K562 (cell line): ENCODE measurements around the gene GSTM2. TPM values are rescaled to one million over a fixed set of nuclear protein-coding genes. Genes with fewer than 3 reads are reported as not detected.

ENCODE experiments used
- ATAC-seq: fragments of 200-7000 bp; cut with Tn5 transposase; 3 replicates; pipeline ENCODE4 v1.9.1; 2020; ENCODE audit warnings: moderate library complexity
- BruUV-seq: library from RNA; stranded (reverse); fragments of 400-500 nt; replicated peaks from 2 replicates; lab custom pipeline; 2021; lab: Mats Ljungman, UMichigan
- CTCF ChIA-PET: fragments of 300-600 bp; formaldehyde crosslinking; extraction: SDS; loops from one replicate; lab custom pipeline; 2021; ENCODE audit warnings: low intra/inter-chr PET ratio; lab: Yijun Ruan, JAX
- POLR2A ChIA-PET: fragments of 300-600, 350-650 bp; sonication (Branson Sonifier 250); formaldehyde crosslinking; extraction: SDS; loops from one replicate; lab custom pipeline; 2021; ENCODE audit warnings: antibody characterized with exemption, inconsistent platforms; lab: Yijun Ruan, JAX
- DNase-seq, 4 experiments: peaks; one replicate each; pipeline versions ENCODE4 v3.0.0 to v3.0.0-alpha.2; 2011 to 2018; ENCODE audit warnings: low spot score in 3 of 4, mixed read lengths in 3 of 4; ENCODE audit errors: extremely low read depth in 1 of 4
- FAIRE-seq: peaks from 2 replicates; lab custom pipeline; 2011; peaks lifted over from hg19 to GRCh38; lab: Jason Lieb, UNC
- H2AFZ ChIP-seq: 2 replicates; pipeline ENCODE4 v1.6.0; 2011; ENCODE audit warnings: low read depth, low read length, control low read depth, inconsistent platforms
- H3K27ac ChIP-seq: fragments of 200-600 bp; 3 replicates; pipeline ENCODE4 v1.8.0; 2011; ENCODE audit warnings: low read depth, mild to moderate bottlenecking, control low read depth, inconsistent platforms, low read length, moderate library complexity, mixed read lengths; ENCODE audit errors: extremely low read depth
- H3K27me3 ChIP-seq, 2 experiments: fragments of 300-600 bp in 1 of 2; 2 replicates in 1 of 2; 3 replicates in 1 of 2; pipeline versions ENCODE4 v1.6.0 to v1.8.0; 2011; ENCODE audit warnings: inconsistent platforms in 2 of 2, low read length in 2 of 2, mild to moderate bottlenecking in 1 of 2, mixed read lengths in 1 of 2, moderate library complexity in 1 of 2; ENCODE audit not compliant: control insufficient read depth in 2 of 2, insufficient read depth in 2 of 2
- H3K36me3 ChIP-seq: fragments of 300-600 bp; 3 replicates; pipeline ENCODE4 v1.8.0; 2011; ENCODE audit warnings: mild to moderate bottlenecking, low read length, inconsistent platforms; ENCODE audit not compliant: control insufficient read depth, insufficient read depth
- H3K4me1 ChIP-seq, 2 experiments: fragments of 200-600 bp in 1 of 2; replicated peaks in 1 of 2; 2 replicates in 1 of 2; 3 replicates in 1 of 2; pipeline versions ENCODE4 v1.5.1 to v1.8.0; 2011; ENCODE audit warnings: inconsistent platforms in 2 of 2, low read length in 2 of 2, mild to moderate bottlenecking in 1 of 2, mixed read lengths in 1 of 2, moderate library complexity in 1 of 2; ENCODE audit not compliant: control insufficient read depth in 2 of 2, insufficient read depth in 2 of 2
- H3K4me2 ChIP-seq: 2 replicates; pipeline ENCODE4 v1.6.1; 2011; ENCODE audit warnings: low read length, control low read depth, inconsistent platforms, mixed read lengths; ENCODE audit not compliant: insufficient read depth
- H3K4me3 ChIP-seq: fragments of 200-600 bp; sonication (generic), shearing (Covaris generic); 2 replicates; pipeline ENCODE4 v1.5.1; 2016; ENCODE audit warnings: control low read depth, inconsistent platforms
- H3K79me2 ChIP-seq: fragments of 200-600 bp; 3 replicates; pipeline ENCODE4 v1.8.0; 2011; ENCODE audit warnings: low read length, inconsistent platforms; ENCODE audit not compliant: control insufficient read depth, insufficient read depth
- H3K9ac ChIP-seq, 2 experiments: 2 replicates each; pipeline versions ENCODE4 v1.6.0 to v1.6.1; 2011; ENCODE audit warnings: low read depth in 2 of 2, low read length in 2 of 2, control low read depth in 1 of 2, inconsistent platforms in 1 of 2, mild to moderate bottlenecking in 1 of 2, mixed read lengths in 1 of 2; ENCODE audit not compliant: insufficient read depth in 1 of 2
- H3K9me1 ChIP-seq: one replicate; pipeline ENCODE4 v1.6.0; 2011; ENCODE audit warnings: inconsistent platforms, mild to moderate bottlenecking, low read length, moderate library complexity; ENCODE audit not compliant: control insufficient read depth, insufficient read depth
- H3K9me3 ChIP-seq: replicated peaks from 2 replicates; pipeline ENCODE4 v1.5.1; 2011; ENCODE audit warnings: low read depth, low read length, inconsistent platforms; ENCODE audit not compliant: control insufficient read depth, insufficient read depth
- H4K20me1 ChIP-seq: replicated peaks from 2 replicates; pipeline ENCODE4 v1.6.1; 2011; ENCODE audit warnings: low read length, inconsistent platforms, mixed read lengths; ENCODE audit not compliant: control insufficient read depth, insufficient read depth
- CBFB ChIP-seq: sonication (generic); formaldehyde crosslinking; IDR thresholded peaks from 2 replicates; pipeline ENCODE4 v1.4.0; 2020; ENCODE audit warnings: mild to moderate bottlenecking, missing genetic modification reagents
- CEBPG ChIP-seq, 3 experiments: fragments of 200-800 bp in 1 of 3; sonication (Bioruptor generic) in 1 of 3; sonication (generic) in 1 of 3; formaldehyde crosslinking in 1 of 3; IDR thresholded peaks in 2 of 3; conservative IDR thresholded peaks in 1 of 3; 2 replicates each; pipeline versions ENCODE4 v1.6.1 to v1.8.0; 2016 to 2022; ENCODE audit warnings: missing compliant biosample characterization in 2 of 3, missing genetic modification characterization in 2 of 3, mild to moderate bottlenecking in 1 of 3, missing genetic modification reagents in 1 of 3
- CREM ChIP-seq: IDR thresholded peaks from 2 replicates; pipeline ENCODE4 v1.6.1; 2014; ENCODE audit warnings: antibody characterized with exemption, low read depth
- DLX4 ChIP-seq: fragments of 250-450 bp; sonication (Bioruptor Pico); IDR thresholded peaks from 2 replicates; pipeline ENCODE4 v1.6.1; 2021; ENCODE audit warnings: mild to moderate bottlenecking
- ELK1 ChIP-seq: sonication (generic); formaldehyde crosslinking; IDR thresholded peaks from 2 replicates; pipeline ENCODE4 v1.8.1; 2022; ENCODE audit warnings: missing genetic modification reagents
- ETV1 ChIP-seq: fragments of 450-650 bp; conservative IDR thresholded peaks from 2 replicates; pipeline ENCODE4 v1.6.1; 2016; ENCODE audit warnings: missing genetic modification characterization, control low read depth, low read depth, missing compliant biosample characterization
- GATA2 ChIP-seq: sonication (generic); formaldehyde crosslinking; IDR thresholded peaks from 2 replicates; pipeline ENCODE4 v1.4.0; 2020; ENCODE audit warnings: mild to moderate bottlenecking, missing genetic modification reagents
- GATAD2B ChIP-seq: fragments of 450-650 bp; IDR thresholded peaks from 2 replicates; pipeline ENCODE4 v1.6.1; 2017; ENCODE audit warnings: mild to moderate bottlenecking, borderline replicate concordance
- MTF1 ChIP-seq: fragments of 250-450 bp; sonication (Bioruptor Pico); IDR thresholded peaks from 2 replicates; pipeline ENCODE4 v1.9.0; 2021; ENCODE audit warnings: moderate library complexity, mild to moderate bottlenecking, inconsistent platforms, borderline replicate concordance
- NFIX ChIP-seq: fragments of 250-450 bp; sonication (Bioruptor Pico); IDR thresholded peaks from 2 replicates; pipeline ENCODE4 v1.4.0; 2020; ENCODE audit warnings: low read depth, mild to moderate bottlenecking, moderate library complexity
- NRF1 ChIP-seq, 2 experiments: fragments of 450-650 bp; IDR thresholded peaks in 1 of 2; conservative IDR thresholded peaks in 1 of 2; 2 replicates each; pipeline ENCODE4 v1.6.1; 2014; ENCODE audit warnings: mild to moderate bottlenecking in 2 of 2
- PHF8 ChIP-seq: fragments of 200-600 bp; sonication (generic); IDR thresholded peaks from 2 replicates; pipeline ENCODE4 v1.6.1; 2012; ENCODE audit warnings: mixed run types, mild to moderate bottlenecking, inconsistent platforms, low read length, moderate library complexity, borderline replicate concordance
- PHTF2 ChIP-seq: fragments of 250-450 bp; sonication (Bioruptor Pico); IDR thresholded peaks from 2 replicates; pipeline ENCODE4 v1.5.0; 2021; ENCODE audit warnings: mild to moderate bottlenecking
- VEZF1 ChIP-seq: fragments of 200-800 bp; sonication (Bioruptor generic); IDR thresholded peaks from 2 replicates; pipeline ENCODE4 v1.6.1; 2017; ENCODE audit warnings: missing genetic modification characterization, missing compliant biosample characterization
- ZBTB1 ChIP-seq: sonication (generic); formaldehyde crosslinking; IDR thresholded peaks from 2 replicates; pipeline ENCODE4 v1.8.1; 2023; ENCODE audit warnings: missing genetic modification reagents, low read depth, mild to moderate bottlenecking, borderline replicate concordance
- ZFX ChIP-seq: sonication (generic); formaldehyde crosslinking; IDR thresholded peaks from 2 replicates; pipeline ENCODE4 v1.8.0; 2022; ENCODE audit warnings: mild to moderate bottlenecking, missing genetic modification reagents, moderate library complexity
- ZNF121 ChIP-seq: sonication (generic); formaldehyde crosslinking; conservative IDR thresholded peaks from 2 replicates; pipeline ENCODE4 v1.8.0; 2022; ENCODE audit warnings: missing genetic modification reagents
- WGBS: fragments of 100-300 bp; shearing (Covaris generic); methylation state at CpG from one replicate; pipeline ENCODE4 v1.1.6; 2016; ENCODE audit warnings: low coverage, mixed read lengths; ENCODE audit not compliant: insufficient coverage; ENCODE audit errors: missing lambda C conversion rate; 5-methylcytosine and 5-hydroxymethylcytosine counted together
- in situ Hi-C: fragments of 300-500 bp; cut with MboI; formaldehyde crosslinking; loops from 4 replicates; pipeline ENCODE4 v1.15.0; 2018; ENCODE audit warnings: inconsistent platforms, mixed read lengths
- intact Hi-C: fragments of 100-400 bp; cut with micrococcal nuclease; formaldehyde crosslinking; loops from 2 replicates; pipeline ENCODE4 v1.14.2; 2022
- polyA plus RNA-seq, 8 experiments: library from polyadenylated mRNA; depleted of rRNA in 4 of 8; stranded (reverse) in 5 of 8; unstranded in 3 of 8; fragments of >200 nt; fragmentation: Nextera tagmentation in 2 of 8; fragmentation: Illumina TruSeq in 1 of 8; extraction: Ambion mirVana in 2 of 8; extraction: Trizol in 1 of 8; gene quantifications; 2 replicates each; pipeline versions ENCODE4 v1.2.1 to v1.2.3, GENCODE V29; 2011 to 2014; ENCODE audit warnings: inconsistent platforms in 1 of 8, missing spikeins in 1 of 8
- total RNA-seq, 7 experiments: library from RNA; depleted of rRNA in 6 of 7; stranded (reverse); fragments of >200 nt in 6 of 7; fragmentation: Illumina TruSeq in 2 of 7; extraction: Trizol in 2 of 7; gene quantifications; 2 replicates each; pipeline versions ENCODE4 v1.2.1 to v1.2.3, GENCODE V29; 2011 to 2021; ENCODE audit warnings: low replicate concordance in 1 of 7

Gene GSTM2
- total and polyA plus RNA-seq, 9 of the 15 experiments (the other 6 are each of a cell fraction or from before 2014, with no cell fraction given) = 1.6 to 15.1 (median 6.8) TPM

GRCh38 chr1:109664671-109665070 lies 3.2 kb upstream of the GSTM2 start (continued):
- TF ChIP-seq DLX4 (no peak), PHTF2 (CRISPR knock-in tag) (no peak), ELK1 (no peak), MTF1 (no peak)

- FAIRE-seq (no peak), ATAC-seq (0 out of 3 replicates have a peak, but pooled peaks have one; percentile 3), DNase-seq (peak in 2 of 4 experiments; percentile 2 to 5)
- Histone ChIP-seq H4K20me1 (no peaks in the 10 kb centered on the region), H3K9ac (peak overlapping the region in 1 of 2 experiments; percentile 31; a peak in 2 of 4 replicates), H2AFZ (peak overlapping the region; percentile 91), H3K79me2 (no peaks in the 10 kb centered on the region), H3K4me2 (peak overlapping the region; percentile 62; the same call in 1 of the 2 replicates), H3K9me1 (no peaks in the 10 kb centered on the region), H3K27me3 (no peaks in the 10 kb centered on the region; a peak in 1 of 5 replicates), H3K4me3 (peak overlapping the region; percentile 28), H3K4me1 (peaks cover 4 to 15% of the 10 kb centered on the region in 2 experiments), H3K27ac (no peak overlapping the region), H3K9me3 (no peaks in the 10 kb centered on the region), H3K36me3 (no peaks in the 10 kb centered on the region)
- no TSS peak for BruUV-seq
- intact Hi-C loops = no loop called here
- in situ Hi-C loops = no loop called here
- POLR2A ChIA-PET = interaction anchor here (0.7 to 1.1 kb wide), 5 partner anchors 10 to 119 kb away, joined by 3 to 4 read pairs (median 4); partner anchors contain the start of gene GSTM4
- WGBS = 38% methylated on average over 9 of the region's 26 CpGs
- CTCF ChIA-PET = no interaction called here
- TF ChIP-seq ETV1 (tag) (no peak), PHF8 (peak; percentile 22; the same call in 1 of the 2 replicates), ZFX (CRISPR knock-in tag) (0 out of 2 replicates have a peak, but pooled peaks have one; percentile 7), NFIX (CRISPR knock-in tag) (no peak), CBFB (CRISPR knock-in tag) (no peak), CEBPG (CRISPR knock-in tag; IDR thresholded peaks at IDR 0.05) (no peak), CEBPG (tag; conservative IDR thresholded peaks at IDR 0.05 in 1 of 2, IDR thresholded peaks at IDR 0.05 in 1 of 2) (no peak), ZBTB1 (CRISPR knock-in tag) (no peak), GATA2 (CRISPR knock-in tag) (no peak), CREM (0 out of 2 replicates have a peak, but pooled peaks have one; percentile 0), VEZF1 (CRISPR knock-in tag) (0 out of 2 replicates have a peak, but pooled peaks have one; percentile 9), GATAD2B (no peak), ZNF121 (CRISPR knock-in tag) (no peak), NRF1 (conservative IDR thresholded peaks at IDR 0.05 in 1 of 2, IDR thresholded peaks at IDR 0.05 in 1 of 2) (0 out of 4 replicates have a peak, but pooled peaks of 1 of the 2 experiments have one; percentile 1)
Measured at GRCh38 chr1:109668123-109668775, 392 bp downstream of the GSTM2 start.
